ENCODE data around the gene MED12L. TPM values are rescaled to one million over a fixed set of nuclear protein-coding genes. Genes with fewer than 3 reads are reported as not detected.

MED12L gene
- total and polyA plus RNA-seq, 4 donors: 11.9 to 23.8 (median 12.6) TPM

GRCh38 chr3:151445273-151446001 lies 360.0 kb downstream of the MED12L start:
- Histone ChIP-seq H3K27ac (ENCODE audit: low read depth, low read length) (no peak overlapping the region), H3K9me3 (ENCODE audit: control insufficient read depth, insufficient read depth, low read length) (no peaks in the 10 kb centered on the region), H3K4me1 (ENCODE audit: control insufficient read depth, insufficient read depth, low read length) (no peaks in the 10 kb centered on the region), H3K36me3 (ENCODE audit: control insufficient read depth, insufficient read depth, low read length) (no peaks in the 10 kb centered on the region), H3K4me3 (ENCODE audit: low read depth, low read length) (no peak overlapping the region), H3K27me3 (ENCODE audit: control insufficient read depth, insufficient read depth, low read length) (no peaks in the 10 kb centered on the region)
- no peak for DNase-seq (ENCODE audit: low read depth in 4 of 6, low spot score in 6 of 6)
- WGBS (ENCODE audit: insufficient coverage): 94% methylated on average over 5 of the region's 5 CpGs

- no peaks in the 10 kb centered on the region for H3K9me3 ChIP-seq (ENCODE audit: control insufficient read depth, insufficient read depth, low read length)
- H3K4me3 ChIP-seq (ENCODE audit: low read depth, low read length): no peak overlapping the region
- DNase-seq (ENCODE audit: low read depth in 4 of 6, low spot score in 6 of 6): no peak
- H3K4me1 ChIP-seq (ENCODE audit: control insufficient read depth, insufficient read depth, low read length): no peaks in the 10 kb centered on the region
- no peaks in the 10 kb centered on the region for H3K36me3 ChIP-seq (ENCODE audit: control insufficient read depth, insufficient read depth, low read length)
- 74% methylated on average over 3 of the region's 3 CpGs for WGBS (ENCODE audit: insufficient coverage)
- H3K27ac ChIP-seq (ENCODE audit: low read depth, low read length): no peak overlapping the region
- H3K27me3 ChIP-seq (ENCODE audit: control insufficient read depth, insufficient read depth, low read length): no peaks in the 10 kb centered on the region
These were observed 360.5 kb downstream of the MED12L start for GRCh38 chr3:151446002-151446340.

- Histone ChIP-seq H3K4me1 (ENCODE audit: control insufficient read depth, insufficient read depth, low read length) (no peaks in the 10 kb centered on the region), H3K9me3 (ENCODE audit: control insufficient read depth, insufficient read depth, low read length) (no peaks in the 10 kb centered on the region), H3K4me3 (ENCODE audit: low read depth, low read length) (no peak overlapping the region), H3K27ac (ENCODE audit: low read depth, low read length) (no peak overlapping the region), H3K27me3 (ENCODE audit: control insufficient read depth, insufficient read depth, low read length) (no peaks in the 10 kb centered on the region), H3K36me3 (ENCODE audit: control insufficient read depth, insufficient read depth, low read length) (no peaks in the 10 kb centered on the region)
- DNase-seq (ENCODE audit: low read depth in 4 of 6, low spot score in 6 of 6): peak in 1 of 6 donors; percentile 23
- WGBS (ENCODE audit: insufficient coverage): no CpG with 5 or more reads among the region's 1 CpG
These were observed 366.9 kb downstream of the MED12L start for GRCh38 chr3:151452368-151452767.

GRCh38 chr3:151452841-151453240 lies 367.4 kb downstream of the MED12L start:
- no peak for DNase-seq (ENCODE audit: low read depth in 4 of 6, low spot score in 6 of 6)
- H3K4me1 ChIP-seq (ENCODE audit: control insufficient read depth, insufficient read depth, low read length): no peaks in the 10 kb centered on the region
- H3K4me3 ChIP-seq (ENCODE audit: low read depth, low read length): no peak overlapping the region
- no peaks in the 10 kb centered on the region for H3K9me3 ChIP-seq (ENCODE audit: control insufficient read depth, insufficient read depth, low read length)
- WGBS (ENCODE audit: insufficient coverage): 49% methylated on average over 2 of the region's 2 CpGs
- H3K27me3 ChIP-seq (ENCODE audit: control insufficient read depth, insufficient read depth, low read length): no peaks in the 10 kb centered on the region
- no peak overlapping the region for H3K27ac ChIP-seq (ENCODE audit: low read depth, low read length)
- H3K36me3 ChIP-seq (ENCODE audit: control insufficient read depth, insufficient read depth, low read length): no peaks in the 10 kb centered on the region

- WGBS (ENCODE audit: insufficient coverage): no CpG with 5 or more reads among the region's 3 CpGs
These were observed 370.6 kb downstream of the MED12L start for GRCh38 chr3:151456065-151456464.

GRCh38 chr3:151459358-151459757 lies 373.9 kb downstream of the MED12L start:
- Histone ChIP-seq H3K4me3 (ENCODE audit: low read depth, low read length) (no peak overlapping the region), H3K36me3 (ENCODE audit: control insufficient read depth, insufficient read depth, low read length) (no peaks in the 10 kb centered on the region), H3K9me3 (ENCODE audit: control insufficient read depth, insufficient read depth, low read length) (no peaks in the 10 kb centered on the region), H3K4me1 (ENCODE audit: control insufficient read depth, insufficient read depth, low read length) (peaks cover 6% of the 10 kb centered on the region), H3K27ac (ENCODE audit: low read depth, low read length) (no peak overlapping the region), H3K27me3 (ENCODE audit: control insufficient read depth, insufficient read depth, low read length) (peaks cover 3% of the 10 kb centered on the region)
- 80% methylated on average over 1 of the region's 3 CpGs for WGBS (ENCODE audit: insufficient coverage)
- peak in 1 of 6 donors; percentile 39 for DNase-seq (ENCODE audit: low read depth in 4 of 6, low spot score in 6 of 6)

More at GRCh38 chr3:151456065-151456464, 370.6 kb downstream of the MED12L start:
- Histone ChIP-seq H3K36me3 (ENCODE audit: control insufficient read depth, insufficient read depth, low read length) (no peaks in the 10 kb centered on the region), H3K27ac (ENCODE audit: low read depth, low read length) (no peak overlapping the region), H3K27me3 (ENCODE audit: control insufficient read depth, insufficient read depth, low read length) (peaks cover 3% of the 10 kb centered on the region), H3K9me3 (ENCODE audit: control insufficient read depth, insufficient read depth, low read length) (no peaks in the 10 kb centered on the region), H3K4me3 (ENCODE audit: low read depth, low read length) (no peak overlapping the region), H3K4me1 (ENCODE audit: control insufficient read depth, insufficient read depth, low read length) (peaks cover 4% of the 10 kb centered on the region)
- no peak for DNase-seq (ENCODE audit: low read depth in 4 of 6, low spot score in 6 of 6)

GRCh38 chr3:151460228-151460627 lies 374.8 kb downstream of the MED12L start:
- H3K4me3 ChIP-seq (ENCODE audit: low read depth, low read length): peak overlapping the region; percentile 51
- peak in 2 of 6 donors; percentile 21 to 67 for DNase-seq (ENCODE audit: low read depth in 4 of 6, low spot score in 6 of 6)
- no CpG with 5 or more reads among the region's 2 CpGs for WGBS (ENCODE audit: insufficient coverage)

GRCh38 chr3:151460774-151461450 lies 375.4 kb downstream of the MED12L start, which contains the start of gene IGSF10:
Gene IGSF10, minus strand, starts transcription at chr3:151461061. Its CDS starts 2,352 bp downstream, at chr3:151458709.
- no peak within 1 kb of the TSS for H3K27ac ChIP-seq (ENCODE audit: low read depth, low read length)
- H3K36me3 ChIP-seq (ENCODE audit: control insufficient read depth, insufficient read depth, low read length): no peaks in the 10 kb centered on the region
- H3K9me3 ChIP-seq (ENCODE audit: control insufficient read depth, insufficient read depth, low read length): no peaks in the 10 kb centered on the region
- H3K4me1 ChIP-seq (ENCODE audit: control insufficient read depth, insufficient read depth, low read length): peaks cover 6% of the 10 kb centered on the region
- peaks cover 3% of the 10 kb centered on the region for H3K27me3 ChIP-seq (ENCODE audit: control insufficient read depth, insufficient read depth, low read length)
- H3K4me3 ChIP-seq (ENCODE audit: low read depth, low read length): peak within 1 kb of the TSS; percentile 51
- peak in 3 of 6 donors; percentile 12 to 72 (median 40) for DNase-seq (ENCODE audit: low read depth in 4 of 6, low spot score in 6 of 6)
- WGBS (ENCODE audit: insufficient coverage): 7% methylated on average over 35 of the region's 40 CpGs

More at GRCh38 chr3:151460228-151460627, 374.8 kb downstream of the MED12L start:
- Histone ChIP-seq H3K36me3 (ENCODE audit: control insufficient read depth, insufficient read depth, low read length) (no peaks in the 10 kb centered on the region), H3K27me3 (ENCODE audit: control insufficient read depth, insufficient read depth, low read length) (peaks cover 3% of the 10 kb centered on the region), H3K4me1 (ENCODE audit: control insufficient read depth, insufficient read depth, low read length) (peaks cover 6% of the 10 kb centered on the region), H3K9me3 (ENCODE audit: control insufficient read depth, insufficient read depth, low read length) (no peaks in the 10 kb centered on the region), H3K27ac (ENCODE audit: low read depth, low read length) (no peak overlapping the region)

- H3K36me3 ChIP-seq (ENCODE audit: control insufficient read depth, insufficient read depth, low read length): no peaks in the 10 kb centered on the region
These were observed 376.9 kb downstream of the MED12L start for GRCh38 chr3:151462278-151462780.

More at GRCh38 chr3:151462278-151462780, 376.9 kb downstream of the MED12L start:
- Histone ChIP-seq H3K4me3 (ENCODE audit: low read depth, low read length) (no peak overlapping the region), H3K27ac (ENCODE audit: low read depth, low read length) (no peak overlapping the region), H3K9me3 (ENCODE audit: control insufficient read depth, insufficient read depth, low read length) (no peaks in the 10 kb centered on the region), H3K4me1 (ENCODE audit: control insufficient read depth, insufficient read depth, low read length) (peaks cover 6% of the 10 kb centered on the region), H3K27me3 (ENCODE audit: control insufficient read depth, insufficient read depth, low read length) (peaks cover 3% of the 10 kb centered on the region)
- no peak for DNase-seq (ENCODE audit: low read depth in 4 of 6, low spot score in 6 of 6)
- 100% methylated on average over 3 of the region's 6 CpGs for WGBS (ENCODE audit: insufficient coverage)
